SU-DHL-6 (cell line): Measurements from ENCODE around the gene ALS2.

ENCODE experiments used
- H2AFZ ChIP-seq: fragments of 200-600 bp; sonication (generic); 2 replicates; pipeline ENCODE4 v1.6.1; 2014; ENCODE audit warnings: low read depth, mild to moderate bottlenecking, moderate library complexity, mixed read lengths, antibody characterized with exemption, low read length; ENCODE audit not compliant: severe bottlenecking
- H3F3A ChIP-seq: fragments of 200-600 bp; shearing (Covaris generic); 2 replicates; pipeline ENCODE4 v1.6.0; 2016; ENCODE audit warnings: antibody characterized with exemption, mild to moderate bottlenecking; ENCODE audit not compliant: insufficient read depth
- H3K27ac ChIP-seq: fragments of 200-600 bp; sonication (generic); 2 replicates; pipeline ENCODE4 v1.5.1; 2016; ENCODE audit warnings: low read depth, mild to moderate bottlenecking, low read length, moderate library complexity, mixed read lengths
- H3K27me3 ChIP-seq: fragments of 200-600 bp; sonication (generic), shearing (Covaris generic); 2 replicates; pipeline ENCODE4 v1.6.0; 2014; ENCODE audit warnings: mild to moderate bottlenecking, low read length
- H3K36me3 ChIP-seq: fragments of 200-600 bp; sonication (generic); 2 replicates; pipeline ENCODE4 v1.6.1; 2014; ENCODE audit warnings: mild to moderate bottlenecking, low read length, mixed read lengths
- H3K4me2 ChIP-seq: fragments of 300-600, 200-600 bp; shearing (Covaris generic), sonication (generic); 2 replicates; pipeline ENCODE4 v1.6.0; 2014; ENCODE audit warnings: low read length, low read depth, mild to moderate bottlenecking; ENCODE audit not compliant: poor library complexity, severe bottlenecking
- H3K4me3 ChIP-seq: fragments of 200-600 bp; sonication (generic); 2 replicates; pipeline ENCODE4 v1.5.1; 2014; ENCODE audit warnings: antibody characterized with exemption, low read length, mild to moderate bottlenecking, mixed read lengths; ENCODE audit not compliant: insufficient read depth, poor library complexity, severe bottlenecking
- H3K79me2 ChIP-seq: fragments of 200-600 bp; sonication (generic); 2 replicates; pipeline ENCODE4 v1.6.1; 2014; ENCODE audit warnings: mild to moderate bottlenecking, low read length, moderate library complexity; ENCODE audit not compliant: insufficient read depth
- H3K9ac ChIP-seq: fragments of 200-600 bp; sonication (generic); 2 replicates; pipeline ENCODE4 v1.7.0; 2014; ENCODE audit warnings: mild to moderate bottlenecking, low read length
- H3K9me2 ChIP-seq: fragments of 200-600 bp; sonication (generic); replicated peaks from 2 replicates; pipeline ENCODE4 v1.6.1; 2014; ENCODE audit warnings: low read length; ENCODE audit not compliant: insufficient read depth
- H3K9me3 ChIP-seq: fragments of 200-600 bp; sonication (generic); 2 replicates; pipeline ENCODE4 v1.6.1; 2014; ENCODE audit warnings: low read length, mixed read lengths; ENCODE audit not compliant: insufficient read depth
- H4K20me1 ChIP-seq: fragments of 200-600 bp; sonication (generic); 2 replicates; pipeline ENCODE4 v1.6.1; 2014; ENCODE audit warnings: low read depth, mild to moderate bottlenecking, antibody characterized with exemption, low read length, moderate library complexity, mixed read lengths
- EZH2phosphoT487 ChIP-seq: fragments of 200-600 bp; sonication (generic), shearing (Covaris generic); conservative IDR thresholded peaks from 2 replicates; pipeline ENCODE4 v1.6.1; 2018; ENCODE audit warnings: mild to moderate bottlenecking, antibody characterized with exemption, low read length, moderate library complexity, mixed read lengths
- TF ChIP-seq, protein P1 (sequence below): fragments of 200-600 bp; sonication (generic); IDR thresholded peaks from one replicate; pipeline ENCODE4 v1.5.1; 2017; ENCODE audit warnings: antibody characterized with exemption, mild to moderate bottlenecking, low read length, moderate library complexity; ENCODE audit not compliant: insufficient read depth, poor library complexity, severe bottlenecking

Gene ALS2

DNA sequence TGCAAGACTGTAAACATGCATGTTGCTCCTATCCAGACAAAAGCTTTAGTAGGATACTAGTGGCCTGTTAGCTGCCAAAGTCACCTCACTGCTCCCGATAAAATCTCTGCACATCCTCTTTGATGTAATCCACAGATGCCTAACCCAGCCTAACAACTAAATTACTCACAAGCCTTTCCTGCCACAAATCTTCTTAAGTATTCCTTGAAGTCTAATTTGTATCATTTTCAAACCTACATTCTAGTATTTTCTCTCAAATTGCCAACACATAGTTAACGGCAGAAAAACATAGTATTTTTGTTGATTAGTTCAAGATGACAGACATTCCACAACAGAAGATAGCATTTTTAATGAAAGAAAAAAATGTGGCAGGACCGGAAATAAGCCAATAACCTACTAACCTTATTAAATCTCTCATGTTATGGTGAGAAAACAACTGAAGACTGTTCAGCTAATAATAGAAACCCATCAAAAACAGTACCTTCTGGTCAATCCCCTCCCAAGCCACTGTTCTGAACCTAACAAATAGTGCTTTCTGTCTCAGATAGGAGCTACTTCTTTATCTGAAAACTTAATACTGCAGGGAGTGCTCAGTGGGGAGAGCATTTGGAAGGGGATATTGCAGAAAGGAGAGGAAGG lies 82.0 kb downstream of the ALS2 start, which contains the start of gene MPP4:
Gene MPP4, minus strand, starts transcription at position 57 of the 639 bp plus-strand sequence. CDS start 4,690 bp downstream, outside the sequence.
- Histone ChIP-seq H3K27ac (no peak within 1 kb of the TSS), H3K9ac (no peak within 1 kb of the TSS)

DNA sequence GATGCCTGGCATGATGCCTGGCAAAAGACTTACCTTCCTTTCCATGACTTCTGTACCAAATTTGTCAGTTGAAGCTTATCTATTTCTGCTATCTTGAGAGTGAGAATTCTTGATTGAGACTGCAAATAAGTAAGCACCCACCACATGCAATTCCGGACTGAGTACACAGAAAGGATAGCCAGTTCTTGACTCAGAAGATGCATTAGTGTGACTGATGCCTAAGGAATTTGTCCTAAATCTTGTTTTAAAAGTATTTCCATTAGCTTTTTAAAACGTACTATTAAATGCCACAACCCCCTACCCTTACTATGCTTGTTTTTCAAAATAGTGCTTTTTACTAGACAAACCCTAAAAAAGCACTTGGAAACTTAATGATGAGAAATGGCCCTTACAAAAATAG lies 82.8 kb downstream of the ALS2 start:
- Histone ChIP-seq H4K20me1 (no peaks in the 10 kb centered on the region), H3K4me3 (no peak overlapping the region), H3K27me3 (no peaks in the 10 kb centered on the region), H3K9me3 (no peaks in the 10 kb centered on the region), H3K36me3 (no peaks in the 10 kb centered on the region), H3K9ac (no peak overlapping the region), H3K27ac (no peak overlapping the region), H2AFZ (no peak overlapping the region), H3K9me2 (no peaks in the 10 kb centered on the region), H3K4me2 (no peak overlapping the region), H3K79me2 (no peaks in the 10 kb centered on the region), H3F3A (no peaks in the 10 kb centered on the region)
- TF ChIP-seq, protein P1, sequence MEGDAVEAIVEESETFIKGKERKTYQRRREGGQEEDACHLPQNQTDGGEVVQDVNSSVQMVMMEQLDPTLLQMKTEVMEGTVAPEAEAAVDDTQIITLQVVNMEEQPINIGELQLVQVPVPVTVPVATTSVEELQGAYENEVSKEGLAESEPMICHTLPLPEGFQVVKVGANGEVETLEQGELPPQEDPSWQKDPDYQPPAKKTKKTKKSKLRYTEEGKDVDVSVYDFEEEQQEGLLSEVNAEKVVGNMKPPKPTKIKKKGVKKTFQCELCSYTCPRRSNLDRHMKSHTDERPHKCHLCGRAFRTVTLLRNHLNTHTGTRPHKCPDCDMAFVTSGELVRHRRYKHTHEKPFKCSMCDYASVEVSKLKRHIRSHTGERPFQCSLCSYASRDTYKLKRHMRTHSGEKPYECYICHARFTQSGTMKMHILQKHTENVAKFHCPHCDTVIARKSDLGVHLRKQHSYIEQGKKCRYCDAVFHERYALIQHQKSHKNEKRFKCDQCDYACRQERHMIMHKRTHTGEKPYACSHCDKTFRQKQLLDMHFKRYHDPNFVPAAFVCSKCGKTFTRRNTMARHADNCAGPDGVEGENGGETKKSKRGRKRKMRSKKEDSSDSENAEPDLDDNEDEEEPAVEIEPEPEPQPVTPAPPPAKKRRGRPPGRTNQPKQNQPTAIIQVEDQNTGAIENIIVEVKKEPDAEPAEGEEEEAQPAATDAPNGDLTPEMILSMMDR, result no peak
- no peak for TF ChIP-seq EZH2phosphoT487

More for the DNA sequence above, 82.0 kb downstream of the ALS2 start, which contains the start of gene MPP4:
- no peaks in the 10 kb centered on the region for H3K9me3 ChIP-seq
- TF ChIP-seq, protein P1, result no peak
- TF ChIP-seq EZH2phosphoT487, result no peak
- no peaks in the 10 kb centered on the region for H3F3A ChIP-seq
- no peaks in the 10 kb centered on the region for H3K79me2 ChIP-seq
- no peaks in the 10 kb centered on the region for H4K20me1 ChIP-seq
- H3K4me2 ChIP-seq, result no peak within 1 kb of the TSS
- H3K9me2 ChIP-seq, result no peaks in the 10 kb centered on the region
- H3K27me3 ChIP-seq, result no peaks in the 10 kb centered on the region
- H3K4me3 ChIP-seq, result no peak within 1 kb of the TSS
- no peaks in the 10 kb centered on the region for H3K36me3 ChIP-seq
- H2AFZ ChIP-seq, result no peak within 1 kb of the TSS

GRCh38 chr2:201696151-201696659 lies 84.5 kb downstream of the ALS2 start:
- Histone ChIP-seq H3K4me3 (no peak overlapping the region), H4K20me1 (no peaks in the 10 kb centered on the region), H3K9me3 (no peaks in the 10 kb centered on the region), H3F3A (no peaks in the 10 kb centered on the region), H3K9ac (no peak overlapping the region), H3K9me2 (no peaks in the 10 kb centered on the region), H3K36me3 (no peaks in the 10 kb centered on the region), H3K79me2 (no peaks in the 10 kb centered on the region), H3K4me2 (no peak overlapping the region), H2AFZ (no peak overlapping the region), H3K27ac (no peak overlapping the region), H3K27me3 (no peaks in the 10 kb centered on the region)
- no peak for TF ChIP-seq EZH2phosphoT487
- TF ChIP-seq, protein P1, result no peak
